ENCODE measurements around the gene HK2. TPM values are rescaled to one million over a fixed set of nuclear protein-coding genes. Genes with fewer than 3 reads are reported as not detected.
A peak's percentile ranks its signal among the peaks of the same experiment; 100 is the strongest.
"Not testable (repeated sequence)": the region's sequence is repeated elsewhere in the genome, so short reads cannot be mapped to it uniquely, and the experiment has no call there.

Gene HK2
- total RNA-seq (1 to 10 TPM; 7.2 to 7.3 TPM), polyA plus RNA-seq (1 to 10 TPM; 1.2 to 5.7 (median 1.7) TPM), total RNA-seq (13.2 to 135 (median 32.4) reads per million in 6 experiments)

DNA sequence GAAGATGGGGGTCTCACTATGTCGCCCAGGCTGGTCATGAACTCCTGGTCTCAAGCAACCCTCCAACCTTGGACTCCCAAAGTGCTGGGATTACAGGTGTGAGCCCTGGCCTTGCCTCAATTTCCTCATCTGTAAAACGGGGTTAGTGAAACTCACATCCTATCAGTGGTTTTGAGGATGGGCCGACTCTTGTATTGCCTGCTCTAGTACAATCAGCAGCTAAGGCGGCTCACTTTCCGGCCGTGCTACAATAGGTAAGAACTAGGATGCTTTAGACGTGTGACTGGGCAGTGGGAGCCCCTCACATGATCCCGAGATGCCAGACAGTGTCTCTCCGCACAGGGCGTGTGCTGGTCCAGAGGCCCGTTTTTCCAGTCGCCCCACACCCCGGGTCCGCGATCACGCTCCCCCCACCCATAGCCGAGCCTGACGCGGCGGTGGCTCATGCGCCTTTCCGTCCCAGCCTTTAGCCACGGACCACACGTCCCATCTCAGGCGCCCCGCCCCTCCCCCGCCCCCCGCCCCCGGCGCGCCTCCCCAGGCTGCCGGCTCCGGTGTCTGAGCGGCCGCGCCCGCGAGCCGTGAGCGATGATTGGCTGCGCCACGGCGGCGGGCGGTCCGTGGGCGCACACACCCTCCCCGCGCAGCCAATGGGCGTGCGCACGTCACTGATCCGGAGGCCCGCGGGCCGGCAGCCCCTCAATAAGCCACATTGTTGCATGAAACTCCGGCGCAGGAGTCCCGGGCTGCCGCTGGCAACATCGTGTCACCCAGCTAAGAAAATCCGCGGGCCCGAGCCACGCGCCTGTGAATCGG is at the start of gene HK2:
TSS of gene HK2 (plus strand) at position 710 of the 816 bp plus-strand sequence. CDS start 454 bp downstream, outside the sequence.
- POLR2A ChIA-PET: interaction anchor here (0.6 to 3.5 kb wide), 5 partner anchors 10 to 378 kb away, joined by 3 to 28 read pairs (median 3); partner anchors contain the start of gene INO80B
- peak; percentile 86 to 87 for ATAC-seq
- H3K4me1 Mint-ChIP-seq: peaks cover 27 to 39% (median 33%) of the 10 kb centered on the region in 4 donors
- H3K27ac Mint-ChIP-seq: peak within 1 kb of the TSS; percentile 40 to 95 (median 94)
- peak within 1 kb of the TSS; percentile 84 to 96 (median 92) for H3K4me3 Mint-ChIP-seq
- H3K36me3 Mint-ChIP-seq: no peaks in the 10 kb centered on the region
- DNase-seq: peak; percentile 62 to 89 (median 77)
- H3K27me3 Mint-ChIP-seq: peaks cover 0 to 3% (median 0%) of the 10 kb centered on the region in 5 donors
- H3K9me3 Mint-ChIP-seq: no peaks in the 10 kb centered on the region

DNA sequence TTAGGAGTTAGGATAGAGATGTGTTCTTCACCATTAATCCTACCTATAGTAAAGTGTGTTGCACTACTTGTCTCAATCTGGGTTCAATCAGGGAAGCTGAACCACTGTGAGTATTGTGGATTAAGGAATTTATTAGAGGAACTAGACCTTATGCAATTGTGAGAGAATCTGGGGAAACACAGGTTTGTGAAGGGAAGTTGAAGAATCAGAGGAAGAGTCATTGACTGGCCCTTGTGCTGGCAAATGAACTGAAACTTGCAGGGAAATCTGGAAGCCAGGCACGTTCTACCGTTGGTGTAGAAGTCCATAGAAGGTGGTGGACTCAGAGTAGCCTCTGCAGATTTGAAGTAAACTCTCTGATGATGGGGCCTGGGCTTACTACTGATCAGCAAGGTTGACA is 44.7 kb upstream of the HK2 start:
- Mint-ChIP-seq H3K9me3 (peaks cover 10 to 25% (median 16%) of the 10 kb centered on the region in 9 donors), H3K4me1 (no peaks in the 10 kb centered on the region), H3K4me3 (no peak overlapping the region), H3K27ac (no peak overlapping the region), H3K27me3 (peaks cover 1 to 18% (median 13%) of the 10 kb centered on the region in 5 donors), H3K36me3 (peaks cover 0 to 17% (median 11%) of the 10 kb centered on the region in 3 donors)
- DNase-seq: no peak
- POLR2A ChIA-PET: no interaction called here
- ATAC-seq: no peak

DNA sequence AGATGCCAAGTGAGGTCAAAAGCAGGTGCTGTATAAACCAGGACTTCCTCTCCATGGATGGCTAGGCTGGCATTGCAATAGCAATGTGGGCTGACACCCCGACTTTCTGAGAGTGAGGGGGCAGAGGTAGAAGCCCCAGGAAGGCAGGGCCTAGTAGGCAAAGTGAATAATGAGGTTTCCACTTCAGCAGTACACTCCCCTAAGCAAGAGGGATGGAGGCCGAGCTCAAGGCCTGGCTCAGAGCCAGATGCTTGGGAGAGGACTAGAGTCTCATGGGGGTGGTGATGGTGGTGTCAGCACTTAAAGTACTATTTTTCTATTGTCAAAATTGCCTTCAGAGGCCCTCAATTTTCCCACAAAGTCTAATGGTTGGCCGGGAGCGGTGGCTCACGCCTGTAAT is 41.6 kb upstream of the HK2 start:
- ATAC-seq: no peak
- POLR2A ChIA-PET: no interaction called here
- H3K27me3 Mint-ChIP-seq: peaks cover 1 to 18% (median 8%) of the 10 kb centered on the region in 5 donors
- H3K4me1 Mint-ChIP-seq: no peaks in the 10 kb centered on the region
- H3K9me3 Mint-ChIP-seq: peaks cover 10 to 22% (median 16%) of the 10 kb centered on the region in 9 donors
- DNase-seq: no peak
- peaks cover 0 to 17% (median 11%) of the 10 kb centered on the region in 3 donors for H3K36me3 Mint-ChIP-seq
- H3K4me3 Mint-ChIP-seq: no peak overlapping the region
- H3K27ac Mint-ChIP-seq: no peak overlapping the region

DNA sequence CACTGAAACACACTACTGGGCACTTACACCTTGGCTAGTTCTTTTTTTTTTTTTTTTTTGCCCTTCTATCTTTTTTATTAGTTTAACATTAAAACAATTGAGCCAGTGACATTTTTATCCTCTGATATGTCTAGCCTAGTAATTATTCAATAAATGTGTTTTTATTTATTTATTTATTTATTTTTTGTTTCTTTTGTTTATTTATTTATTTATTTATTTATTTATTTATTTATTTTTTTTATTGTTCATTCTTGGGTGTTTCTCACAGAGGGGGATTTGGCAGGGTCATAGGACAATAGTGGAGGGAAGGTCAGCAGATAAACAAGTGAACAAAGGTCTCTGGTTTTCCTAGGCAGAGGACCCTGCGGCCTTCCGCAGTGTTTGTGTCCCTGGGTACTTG is 39.0 kb upstream of the HK2 start:
- H3K4me1 Mint-ChIP-seq, H3K27ac Mint-ChIP-seq, POLR2A ChIA-PET, H3K36me3 Mint-ChIP-seq, H3K27me3 Mint-ChIP-seq, H3K9me3 Mint-ChIP-seq, DNase-seq, H3K4me3 Mint-ChIP-seq, ATAC-seq: not testable (repeated sequence)

DNA sequence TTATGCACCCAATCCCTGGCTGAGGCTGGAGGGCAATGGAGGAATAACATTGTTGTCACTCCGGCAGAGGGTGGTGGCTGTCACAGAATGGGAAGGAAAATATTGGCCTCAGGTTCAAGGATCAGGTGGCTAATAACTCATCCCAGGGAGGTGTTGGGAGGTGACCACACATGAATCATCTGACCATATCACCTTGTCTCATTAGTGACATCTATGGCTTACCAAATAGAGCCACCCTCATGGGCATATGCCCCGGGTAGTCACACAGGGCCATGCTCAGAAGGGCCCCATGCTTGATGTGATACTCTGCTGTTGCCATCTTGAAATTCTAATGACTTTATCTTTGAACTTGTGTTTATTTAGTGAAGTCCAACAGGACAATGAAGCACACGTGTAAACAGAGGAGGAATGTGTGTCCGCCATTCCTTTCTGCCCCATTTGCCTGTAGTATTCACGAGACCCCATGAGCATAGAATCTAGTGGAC is 27.5 kb upstream of the HK2 start:
- DNase-seq: no peak
- Mint-ChIP-seq H3K9me3 (no peaks in the 10 kb centered on the region), H3K27ac (no peak overlapping the region), H3K4me3 (no peak overlapping the region), H3K4me1 (no peaks in the 10 kb centered on the region), H3K27me3 (peaks cover 0 to 10% (median 4%) of the 10 kb centered on the region in 5 donors), H3K36me3 (no peaks in the 10 kb centered on the region)
- POLR2A ChIA-PET: interaction anchor here (0.7 kb wide), 1 partner anchor 75 kb away, joined by 3 read pairs; no protein-coding TSS in a partner anchor
- ATAC-seq: no peak

DNA sequence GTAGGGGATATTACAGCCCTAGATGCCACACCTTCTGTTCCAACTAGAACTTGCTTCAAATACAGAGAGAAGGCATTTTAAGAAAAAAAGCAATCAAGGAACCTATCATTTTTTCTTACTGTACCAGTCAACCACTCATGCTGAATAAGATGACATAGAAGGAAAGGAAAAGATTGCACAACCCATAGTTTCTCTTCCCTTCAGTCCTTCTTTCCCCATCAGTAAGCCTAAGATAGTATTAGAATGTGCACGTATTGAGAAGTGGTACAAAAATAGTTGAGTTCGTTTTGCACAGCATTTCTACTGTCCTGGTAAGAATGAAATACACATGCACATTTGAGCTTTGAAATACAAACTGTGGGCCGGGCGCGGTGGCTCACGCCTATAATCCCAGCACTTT is 27.0 kb upstream of the HK2 start:
- no peaks in the 10 kb centered on the region for H3K36me3 Mint-ChIP-seq
- H3K4me3 Mint-ChIP-seq: no peak overlapping the region
- peaks cover 0 to 12% (median 5%) of the 10 kb centered on the region in 5 donors for H3K27me3 Mint-ChIP-seq
- H3K9me3 Mint-ChIP-seq: no peaks in the 10 kb centered on the region
- POLR2A ChIA-PET: no interaction called here
- H3K27ac Mint-ChIP-seq: no peak overlapping the region
- DNase-seq (no peak), ATAC-seq (no peak)
- no peaks in the 10 kb centered on the region for H3K4me1 Mint-ChIP-seq

DNA sequence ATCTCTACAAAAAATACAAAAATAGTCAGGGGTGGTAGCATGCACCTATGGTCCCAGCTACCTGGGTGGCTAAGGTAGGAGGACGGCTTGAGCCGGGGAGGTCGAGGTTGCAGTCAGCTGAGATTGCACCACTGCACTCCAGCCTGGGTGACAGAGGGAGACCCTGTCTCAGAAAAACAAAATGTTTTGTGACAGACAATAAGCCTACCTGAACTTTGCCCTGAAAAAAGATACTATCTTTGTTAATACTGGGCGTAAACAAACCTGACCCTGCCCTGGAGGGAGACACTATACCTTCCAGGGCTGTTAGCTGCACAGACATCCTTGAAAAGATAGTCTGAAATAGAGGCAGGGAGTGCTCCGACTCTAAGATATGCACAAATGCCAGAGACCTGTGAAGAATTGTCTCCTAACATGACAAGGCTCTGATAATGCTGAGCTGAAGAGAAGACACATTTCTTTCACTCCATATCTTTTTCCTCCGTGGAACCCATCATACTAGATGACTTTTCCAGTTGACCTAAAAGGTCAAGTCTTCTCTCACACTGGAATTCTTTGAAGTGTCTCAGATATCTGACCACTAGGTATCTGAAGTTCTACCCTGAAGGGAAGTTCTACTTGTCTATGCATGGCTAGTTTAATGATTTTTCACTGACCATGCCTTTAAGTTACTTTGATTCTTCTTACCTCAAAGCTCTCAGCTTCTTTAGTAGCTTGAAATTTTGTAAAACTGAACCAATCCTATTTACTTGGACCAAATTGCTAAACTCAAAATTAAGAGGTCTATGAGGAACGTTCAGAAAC is 20.9 kb upstream of the HK2 start:
- H3K27ac Mint-ChIP-seq: no peak overlapping the region
- DNase-seq (no peak), ATAC-seq (no peak)
- POLR2A ChIA-PET: no interaction called here
- peaks cover 6 to 18% (median 11%) of the 10 kb centered on the region in 4 donors for H3K4me1 Mint-ChIP-seq
- H3K4me3 Mint-ChIP-seq: no peak overlapping the region
- no peaks in the 10 kb centered on the region for H3K9me3 Mint-ChIP-seq
- peaks cover 0 to 12% (median 5%) of the 10 kb centered on the region in 5 donors for H3K27me3 Mint-ChIP-seq
- H3K36me3 Mint-ChIP-seq: no peaks in the 10 kb centered on the region

DNA sequence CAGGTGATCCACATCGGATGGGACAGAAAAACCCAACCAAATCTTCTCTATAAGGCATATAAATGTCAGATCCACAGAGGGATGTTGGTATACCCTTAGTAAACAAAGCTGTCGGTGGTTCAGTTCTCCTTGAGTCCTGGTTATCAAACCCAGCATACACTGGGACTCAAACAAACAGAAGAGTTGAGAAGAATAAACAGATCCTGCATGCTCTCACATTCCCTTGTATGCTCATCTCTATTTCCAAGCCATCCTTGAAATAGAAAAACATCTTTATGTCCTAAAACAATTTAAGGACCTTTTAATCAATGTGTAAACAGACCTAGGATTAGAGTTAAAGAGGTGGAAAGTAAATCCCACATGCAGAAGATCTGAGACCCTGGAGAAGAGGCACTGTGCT is 19.8 kb upstream of the HK2 start:
- H3K27me3 Mint-ChIP-seq: peaks cover 0 to 12% (median 5%) of the 10 kb centered on the region in 5 donors
- peaks cover 6 to 18% (median 11%) of the 10 kb centered on the region in 4 donors for H3K4me1 Mint-ChIP-seq
- H3K9me3 Mint-ChIP-seq: no peaks in the 10 kb centered on the region
- DNase-seq (no peak), ATAC-seq (no peak)
- POLR2A ChIA-PET: no interaction called here
- H3K27ac Mint-ChIP-seq: no peak overlapping the region
- H3K36me3 Mint-ChIP-seq: no peaks in the 10 kb centered on the region
- no peak overlapping the region for H3K4me3 Mint-ChIP-seq

DNA sequence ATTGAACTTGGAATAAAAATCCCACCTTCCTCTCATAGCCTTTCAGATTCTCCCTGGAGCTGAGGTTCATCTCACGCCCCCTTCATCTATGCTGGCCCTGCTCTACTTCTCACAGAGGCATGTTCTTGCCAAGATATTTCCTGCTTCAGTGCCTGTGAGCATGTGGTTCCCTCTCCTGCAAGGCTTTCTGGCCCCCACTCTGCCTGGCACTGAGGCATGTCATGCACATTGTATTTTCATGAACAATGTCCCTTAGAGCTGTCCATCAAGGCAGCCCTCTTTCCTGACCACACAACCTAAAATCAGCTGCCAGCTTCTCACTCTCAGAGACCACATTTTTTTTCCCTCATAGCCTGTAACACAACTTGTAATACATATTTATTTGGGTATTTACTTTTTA is 18.0 kb upstream of the HK2 start:
- ATAC-seq: no peak
- Mint-ChIP-seq H3K4me3 (no peak overlapping the region), H3K36me3 (no peaks in the 10 kb centered on the region), H3K27me3 (peaks cover 0 to 8% (median 4%) of the 10 kb centered on the region in 5 donors), H3K27ac (no peak overlapping the region), H3K4me1 (peaks cover 6 to 18% (median 11%) of the 10 kb centered on the region in 4 donors), H3K9me3 (no peaks in the 10 kb centered on the region)
- POLR2A ChIA-PET: interaction anchor here (0.6 kb wide), 1 partner anchor 15 kb away, joined by 3 read pairs; no protein-coding TSS in a partner anchor
- no peak for DNase-seq

DNA sequence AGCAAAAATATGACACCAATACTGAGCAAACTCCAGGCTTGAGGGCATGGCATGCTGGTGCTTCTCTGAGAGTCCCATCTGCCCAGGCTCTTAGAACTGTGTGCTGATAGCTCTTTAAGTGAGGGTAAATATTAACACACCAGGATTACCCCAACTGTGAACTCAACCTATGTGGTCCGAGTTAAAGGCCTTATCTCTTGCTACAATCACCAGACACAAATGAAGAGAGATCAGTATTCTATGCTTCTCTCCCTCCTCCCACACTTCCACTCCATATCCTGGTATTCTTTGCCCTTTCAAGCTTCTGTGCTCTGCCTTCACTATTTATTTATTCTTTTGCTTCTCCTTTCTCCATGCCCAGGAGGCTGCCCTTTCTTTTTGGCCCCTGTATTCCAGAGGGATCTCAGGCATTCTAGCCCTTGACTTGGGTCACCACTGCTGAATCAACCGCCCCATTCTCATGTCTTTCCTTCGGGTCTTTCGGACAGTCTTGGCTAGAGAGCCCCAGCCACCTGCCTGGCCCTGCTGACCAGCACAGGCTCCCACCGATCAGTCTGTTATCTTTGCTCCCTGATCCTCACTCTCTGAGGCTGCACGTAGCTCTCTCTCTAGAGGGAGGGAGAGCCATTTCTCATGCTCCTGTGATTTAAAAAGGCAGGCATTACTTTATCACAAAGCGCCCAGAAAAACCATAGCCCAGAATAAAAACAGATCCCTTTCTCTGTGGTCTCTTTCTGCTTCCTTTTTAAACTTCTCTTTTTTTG is 17.2 kb upstream of the HK2 start:
- Mint-ChIP-seq H3K36me3 (no peaks in the 10 kb centered on the region), H3K9me3 (no peaks in the 10 kb centered on the region), H3K4me3 (peak overlapping the region in 1 of 10 donors; percentile 33), H3K4me1 (peaks cover 6 to 18% (median 11%) of the 10 kb centered on the region in 4 donors), H3K27ac (peak overlapping the region in 6 of 10 donors; percentile 7 to 70 (median 46)), H3K27me3 (peaks cover 0 to 4% (median 2%) of the 10 kb centered on the region in 5 donors)
- POLR2A ChIA-PET: interaction anchor here (0.6 kb wide), 1 partner anchor 15 kb away, joined by 3 read pairs; no protein-coding TSS in a partner anchor
- DNase-seq: no peak
- ATAC-seq: no peak

DNA sequence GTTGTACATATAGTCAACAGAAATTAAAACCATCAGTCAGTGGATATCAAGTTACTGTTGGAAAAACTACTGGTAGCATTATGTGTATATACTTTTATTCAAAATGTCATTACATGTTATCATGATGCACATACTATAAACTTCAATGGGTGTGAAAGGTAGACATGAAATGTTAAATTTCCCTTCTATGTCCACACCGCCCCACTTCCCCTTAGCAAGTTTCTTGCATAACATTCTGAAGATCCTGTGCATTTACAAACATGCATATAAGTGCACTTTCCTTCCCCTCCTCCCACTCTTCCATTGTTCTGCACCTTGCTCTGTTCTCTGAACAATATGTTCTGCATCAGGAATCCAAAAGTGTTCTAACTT is 16.6 kb upstream of the HK2 start:
- Mint-ChIP-seq H3K27me3 (peaks cover 0 to 4% (median 2%) of the 10 kb centered on the region in 5 donors), H3K27ac (peak overlapping the region in 5 of 10 donors; percentile 11 to 71 (median 47)), H3K4me1 (peaks cover 6 to 18% (median 11%) of the 10 kb centered on the region in 4 donors), H3K9me3 (no peaks in the 10 kb centered on the region), H3K4me3 (no peak overlapping the region), H3K36me3 (no peaks in the 10 kb centered on the region)
- POLR2A ChIA-PET: no interaction called here
- no peak for DNase-seq
- no peak for ATAC-seq

DNA sequence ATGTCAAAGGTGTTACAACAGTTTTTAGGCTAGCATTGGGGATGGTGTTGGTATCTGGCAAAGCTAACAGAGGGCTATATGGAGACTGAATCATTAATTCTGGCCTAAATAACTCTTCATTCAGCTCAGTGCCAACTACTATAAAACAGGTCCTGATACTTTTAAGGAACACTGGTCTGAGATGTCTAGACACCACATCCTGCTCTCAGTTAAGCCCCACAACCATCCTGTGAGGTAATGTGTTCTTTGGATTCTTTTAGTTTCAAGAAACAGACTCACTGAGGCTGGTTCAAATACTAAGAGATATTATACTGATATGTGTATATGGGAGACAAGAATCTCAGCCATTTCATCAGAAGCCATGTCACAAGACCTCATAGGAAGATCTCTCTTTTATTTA is 14.2 kb upstream of the HK2 start:
- no peak overlapping the region for H3K27ac Mint-ChIP-seq
- POLR2A ChIA-PET: interaction anchor here (0.6 kb wide), 1 partner anchor 51 kb away, joined by 3 read pairs; no protein-coding TSS in a partner anchor
- ATAC-seq: no peak
- no peaks in the 10 kb centered on the region for H3K36me3 Mint-ChIP-seq
- no peak overlapping the region for H3K4me3 Mint-ChIP-seq
- peaks cover 6 to 20% (median 11%) of the 10 kb centered on the region in 4 donors for H3K4me1 Mint-ChIP-seq
- H3K9me3 Mint-ChIP-seq: no peaks in the 10 kb centered on the region
- peaks cover 0 to 4% (median 1%) of the 10 kb centered on the region in 5 donors for H3K27me3 Mint-ChIP-seq
- DNase-seq: no peak
